HG02885 (cell line): ENCODE measurements around the gene VPS13D.

ENCODE experiments used
- ATAC-seq: cut with Tn5 transposase; IDR thresholded peaks from one replicate; pipeline ENCODE4 v1.9.1; 2021; ENCODE audit warnings: mild to moderate bottlenecking; ENCODE audit not compliant: unreplicated experiment, poor library complexity

VPS13D gene

DNA sequence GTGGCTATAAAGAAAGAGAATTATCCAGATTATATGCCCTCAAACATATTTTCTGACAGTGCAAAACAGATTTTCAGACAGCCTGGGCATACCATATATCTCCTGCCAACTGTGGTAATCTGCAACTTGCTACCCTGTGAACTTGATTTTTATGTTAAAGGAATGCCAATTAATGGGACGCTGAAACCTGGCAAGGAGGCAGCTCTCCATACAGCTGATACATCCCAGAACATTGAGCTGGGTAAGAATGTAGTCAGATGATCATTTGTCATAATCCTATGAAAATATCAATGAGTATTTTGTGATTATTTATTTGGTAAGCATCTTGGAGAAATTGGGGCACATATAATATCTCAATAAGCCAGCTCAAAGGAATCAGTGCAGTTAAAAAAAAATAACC, 124.2 kb downstream of the VPS13D start:
- ATAC-seq: no peak

DNA sequence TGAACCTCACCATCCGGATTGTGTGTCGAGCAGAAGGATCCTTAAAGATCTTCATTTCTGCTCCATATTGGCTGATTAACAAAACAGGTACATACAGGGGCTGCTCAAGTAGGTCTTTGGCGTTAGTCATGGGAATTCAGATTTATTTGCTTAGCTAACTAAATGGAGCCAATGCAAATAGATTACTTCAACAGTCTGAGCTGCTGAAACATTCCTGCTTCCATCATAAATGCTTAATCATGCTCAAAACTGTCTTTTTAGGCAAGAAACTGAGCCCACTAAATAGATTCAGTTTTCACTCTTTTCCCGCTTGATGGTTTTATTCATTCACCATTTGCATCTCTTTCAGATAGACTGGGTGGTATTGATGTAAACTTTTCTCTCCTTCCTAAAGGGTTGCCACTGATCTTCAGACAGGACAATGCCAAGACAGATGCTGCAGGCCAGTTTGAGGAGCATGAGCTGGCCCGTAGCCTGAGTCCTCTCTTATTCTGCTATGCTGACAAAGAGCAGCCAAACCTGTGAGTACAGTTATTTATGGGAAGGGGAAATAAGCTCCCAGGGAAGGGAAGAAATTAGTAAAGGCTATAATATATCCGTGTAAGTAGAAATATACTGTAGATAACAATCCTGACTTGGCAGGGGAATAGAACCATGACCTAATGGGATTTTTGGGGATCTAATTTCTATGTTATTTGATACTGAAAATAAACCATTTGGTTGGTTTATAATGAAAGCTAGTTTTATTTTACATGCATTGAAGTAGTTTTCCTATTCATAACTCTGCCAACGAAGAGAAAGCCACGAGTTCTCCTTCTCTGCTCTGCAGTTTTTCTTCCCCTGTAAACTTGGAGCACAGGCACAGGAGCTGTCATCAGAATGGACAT, 126.4 kb downstream of the VPS13D start:
- no peak for ATAC-seq

- ATAC-seq: no peak
These were observed 128.7 kb downstream of the VPS13D start for GRCh38 chr1:12358499-12358898.

DNA sequence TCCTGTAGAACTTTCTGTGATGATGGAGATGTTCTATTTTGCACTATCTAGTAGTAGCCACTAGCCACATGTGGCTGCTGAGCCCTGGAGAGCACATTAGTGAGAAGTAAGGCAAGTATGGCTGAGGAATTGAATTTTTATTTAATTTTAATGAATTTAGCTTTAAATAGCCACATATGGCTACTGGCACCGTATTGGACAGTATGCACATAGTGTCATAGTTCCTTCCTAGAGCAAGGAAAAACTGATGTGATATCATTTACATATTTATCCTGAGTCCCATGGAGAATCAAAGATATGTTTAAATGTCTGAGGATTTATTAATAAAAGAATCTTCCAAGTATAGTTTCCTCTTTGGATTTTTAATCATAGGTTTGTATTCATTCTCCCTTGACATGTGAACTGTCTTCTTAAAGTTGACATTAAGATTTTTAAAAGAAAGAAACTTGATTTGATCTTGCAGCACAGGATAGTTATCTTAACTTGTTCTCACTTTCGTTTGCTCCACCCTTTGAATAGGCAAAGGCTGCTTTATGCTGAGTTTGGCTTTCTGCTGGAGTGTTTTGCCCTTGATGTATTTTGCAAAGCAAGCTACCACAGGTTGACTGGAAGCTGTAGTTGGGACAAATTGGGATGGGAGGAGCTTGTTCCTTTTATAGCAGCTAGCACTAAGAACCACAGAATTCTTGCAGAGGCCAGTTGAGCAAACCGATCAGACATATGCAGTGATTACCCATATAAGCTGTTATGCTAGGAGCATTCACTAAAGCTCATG, 129.7 kb downstream of the VPS13D start:
- ATAC-seq: no peak

DNA sequence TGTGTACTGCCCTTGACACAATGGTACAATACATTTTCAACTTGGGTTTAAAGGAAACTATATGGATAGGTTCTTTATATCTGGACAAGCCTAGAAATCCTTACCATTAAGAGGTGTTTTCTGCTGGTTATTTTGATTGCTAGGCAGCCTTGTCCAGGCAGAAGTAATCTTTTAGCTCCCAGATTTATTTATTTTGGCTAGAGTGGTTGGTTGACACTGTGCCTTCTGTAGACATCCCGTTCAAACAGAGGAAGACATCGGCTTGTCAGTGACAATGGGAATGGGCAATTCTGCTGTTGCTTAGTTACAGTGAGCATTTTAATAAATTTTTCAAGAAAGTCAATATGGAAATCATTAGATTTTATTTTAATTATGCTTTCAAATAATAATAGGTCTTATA, 138.8 kb downstream of the VPS13D start:
- no peak for ATAC-seq

- no peak for ATAC-seq
These were observed 139.4 kb downstream of the VPS13D start for GRCh38 chr1:12369258-12369657.

- no peak for ATAC-seq
These were observed 140.6 kb downstream of the VPS13D start for GRCh38 chr1:12370333-12370975.

DNA sequence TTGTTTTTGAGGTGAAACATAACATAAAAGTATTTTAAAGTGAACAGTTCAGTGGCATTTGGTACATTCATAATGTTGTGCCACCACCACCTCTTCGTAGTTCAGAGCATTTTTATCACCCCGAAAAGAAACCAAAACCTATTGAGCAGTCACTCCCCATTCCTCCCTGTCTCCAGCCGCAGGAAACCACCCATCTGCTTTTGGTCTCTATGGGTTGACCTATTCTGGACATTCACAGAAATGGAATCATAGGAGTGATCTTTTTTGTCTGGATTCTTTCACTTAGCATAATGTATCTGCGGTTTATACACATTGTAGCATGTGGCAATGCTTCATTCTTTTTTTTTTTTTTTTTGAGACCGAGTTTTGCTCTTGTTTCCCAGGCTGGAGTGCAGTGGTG, 141.2 kb downstream of the VPS13D start:
- ATAC-seq: no peak

- ATAC-seq: no peak
These were observed 142.3 kb downstream of the VPS13D start for GRCh38 chr1:12372180-12372579.

GRCh38 chr1:12372761-12373160, 142.9 kb downstream of the VPS13D start:
- no peak for ATAC-seq

- no peak for ATAC-seq
These were observed 145.5 kb downstream of the VPS13D start for GRCh38 chr1:12375133-12375829.

- no peak for ATAC-seq
These were observed 146.6 kb downstream of the VPS13D start for GRCh38 chr1:12376236-12377045.

DNA sequence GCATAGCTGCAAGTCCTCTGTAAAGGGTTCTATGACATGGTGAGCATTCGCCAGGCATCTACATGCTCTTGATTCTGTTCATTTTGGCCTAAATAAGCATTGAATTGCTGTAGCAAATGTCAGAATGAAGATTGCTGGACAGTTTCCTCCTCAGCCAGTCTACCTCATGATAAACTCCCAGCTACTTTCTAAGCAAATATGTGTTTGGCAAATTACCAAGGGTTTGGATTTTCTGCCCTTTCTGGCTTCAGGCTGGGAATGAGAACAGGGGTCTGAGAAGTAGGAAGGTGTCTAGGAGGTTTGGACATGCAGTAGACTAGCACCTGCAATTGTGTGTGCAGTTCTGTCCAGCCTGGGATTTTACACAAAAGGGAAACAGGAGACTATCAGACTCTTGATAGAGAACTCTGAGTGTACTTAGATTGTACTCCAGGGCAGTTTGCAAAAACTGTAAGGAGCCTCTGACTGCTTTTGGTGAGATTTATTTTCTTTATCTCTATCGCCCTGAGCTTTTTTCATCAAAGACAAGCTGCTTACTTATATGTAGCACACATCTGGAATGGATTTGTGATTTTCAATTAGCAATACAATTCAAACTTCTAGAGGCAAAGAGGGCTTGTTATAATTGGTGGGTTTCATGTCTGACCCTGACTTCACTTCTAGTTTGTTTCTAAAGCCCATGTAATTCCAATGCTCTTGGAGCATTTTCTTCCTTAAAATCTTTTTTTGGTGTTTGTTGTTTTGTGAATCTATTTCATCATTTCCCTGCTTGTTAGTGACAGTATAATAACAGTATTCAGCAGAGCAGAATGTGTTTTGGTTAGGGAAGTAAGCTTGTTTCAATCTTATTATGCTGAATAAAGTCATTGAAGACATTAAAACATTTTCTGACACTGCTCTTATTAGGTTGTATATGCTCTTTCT, 150.8 kb downstream of the VPS13D start:
- no peak for ATAC-seq

DNA sequence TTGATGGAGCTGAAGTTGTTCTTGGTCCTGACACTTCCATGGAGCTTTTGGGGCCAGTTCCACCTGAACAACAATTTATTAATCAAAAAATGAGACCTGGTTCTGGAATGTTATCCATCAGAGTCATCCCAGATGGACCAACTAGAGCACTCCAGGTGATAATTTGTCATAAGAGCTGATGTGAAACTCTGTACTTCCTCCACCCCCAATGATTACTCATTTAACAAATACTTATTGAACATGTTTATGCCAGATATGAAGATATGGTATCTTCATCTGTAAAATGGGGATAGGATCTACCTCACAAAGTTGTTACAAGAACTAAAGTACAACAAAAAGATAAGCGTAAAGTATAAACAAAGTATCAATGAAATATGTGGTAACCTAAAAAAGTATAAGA, 153.2 kb downstream of the VPS13D start:
- no peak for ATAC-seq

DNA sequence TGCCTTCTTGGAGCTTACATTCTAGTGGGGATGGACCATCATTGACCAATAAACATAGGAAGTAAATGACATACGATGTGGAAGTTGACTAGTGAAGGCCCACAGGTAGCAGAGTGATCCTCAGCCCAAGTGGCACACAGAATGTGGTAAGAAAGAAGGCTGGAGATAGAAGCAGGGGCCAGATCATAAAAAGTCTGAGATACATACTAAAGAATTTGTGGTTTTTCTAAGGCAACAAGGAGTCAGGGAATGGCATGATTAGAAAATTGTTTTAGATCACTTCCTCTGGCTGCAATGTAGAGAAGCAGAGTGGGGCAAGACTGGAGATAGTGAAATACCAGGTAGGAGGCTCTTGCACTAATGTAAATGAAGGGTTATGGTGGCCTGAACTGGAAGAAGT, 154.0 kb downstream of the VPS13D start:
- no peak for ATAC-seq

- no peak for ATAC-seq
These were observed 155.1 kb downstream of the VPS13D start for GRCh38 chr1:12384836-12385456.

DNA sequence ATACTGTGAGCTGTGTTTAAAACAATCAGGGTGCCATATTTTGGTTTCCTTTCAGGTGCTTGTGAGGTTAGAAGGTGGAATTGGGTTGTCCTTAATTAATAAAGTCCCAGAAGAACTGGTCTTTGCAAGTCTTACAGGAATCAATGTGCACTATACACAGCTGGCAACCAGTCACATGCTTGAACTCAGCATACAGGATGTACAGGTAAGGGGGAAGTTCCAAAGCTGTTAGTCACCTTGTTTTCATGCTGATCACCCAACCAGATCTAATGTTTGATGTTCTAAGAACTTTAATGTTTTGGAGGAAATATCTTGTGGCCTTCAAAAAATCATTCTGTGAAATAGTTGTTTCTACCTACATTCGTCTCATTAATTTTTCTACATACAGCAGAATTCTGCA, 156.3 kb downstream of the VPS13D start:
- ATAC-seq: no peak

DNA sequence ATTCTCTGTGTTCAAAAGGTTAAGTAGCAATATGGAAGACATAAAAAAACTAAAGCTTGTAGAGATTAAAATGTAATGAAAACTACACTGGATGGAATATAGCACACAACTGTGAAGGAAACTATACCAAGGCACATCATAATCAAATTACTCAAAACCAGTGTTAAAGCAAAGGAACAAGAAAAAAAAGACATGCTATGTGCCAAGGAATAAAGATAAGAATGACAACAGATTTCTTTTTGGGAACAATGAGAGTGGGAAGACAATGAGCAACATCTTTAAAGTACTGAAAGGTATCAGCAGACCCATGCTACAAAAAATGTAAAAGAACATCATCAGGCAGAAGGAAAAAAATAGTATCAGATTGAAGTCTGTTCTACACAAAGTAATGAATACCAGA, 157.8 kb downstream of the VPS13D start:
- no peak for ATAC-seq
